ENCODE results near the gene MYH6. TPM values are rescaled to one million over a fixed set of nuclear protein-coding genes. Genes with fewer than 3 reads are reported as not detected.

The MYH6 gene
- total and polyA plus RNA-seq, 2 donors (not counting 1 experiment from before 2014, with no cell fraction given) = not detected

- Histone ChIP-seq H3K27ac (ENCODE audit: insufficient read depth, low read length) (no peak overlapping the region), H3K9ac (ENCODE audit: insufficient read depth, low read length) (no peak overlapping the region), H4K20me1 (ENCODE audit: control insufficient read depth, extremely low read depth, insufficient read depth, low read length) (no peaks in the 10 kb centered on the region), H3K4me1 (ENCODE audit: control insufficient read depth, extremely low read depth, insufficient read depth, low read length) (no peaks in the 10 kb centered on the region), H3K9me3 (ENCODE audit: control insufficient read depth, insufficient read depth, low read depth, low read length) (no peaks in the 10 kb centered on the region), H3K4me2 (ENCODE audit: extremely low read depth, insufficient read depth, low read length) (no peak overlapping the region), H3K27me3 (ENCODE audit: control insufficient read depth, insufficient read depth, low read length) (no peaks in the 10 kb centered on the region), H3K79me2 (ENCODE audit: control insufficient read depth, insufficient read depth, low read length) (no peaks in the 10 kb centered on the region), H2AFZ (ENCODE audit: low read length) (no peak overlapping the region), H3K4me3 (replicated peaks in 1 of 4; ENCODE audit: control extremely low read depth in 1 of 4, insufficient read depth in 1 of 4, low read depth in 3 of 4, low read length in 4 of 4) (no peak overlapping the region), H3K36me3 (ENCODE audit: control insufficient read depth, insufficient read depth, low read length) (no peaks in the 10 kb centered on the region)
- TF ChIP-seq EZH2 (IDR thresholded peaks at IDR 0.05; ENCODE audit: low read length, missing control alignments) (no peak), CTCF (conservative IDR thresholded peaks at IDR 0.05 in 1 of 2, IDR thresholded peaks at IDR 0.05 in 1 of 2; ENCODE audit: low read depth in 1 of 2, low read length in 2 of 2) (no peak)
- DNase-seq (ENCODE audit: low read depth in 2 of 2) = no peak
Observed at GRCh38 chr14:23385244-23385641, 22.8 kb downstream of the MYH6 start.

GRCh38 chr14:23384364-23385080, 23.6 kb downstream of the MYH6 start:
- Histone ChIP-seq H3K9me3 (ENCODE audit: control insufficient read depth, insufficient read depth, low read depth, low read length) (no peaks in the 10 kb centered on the region), H3K4me2 (ENCODE audit: extremely low read depth, insufficient read depth, low read length) (no peak overlapping the region), H3K4me1 (ENCODE audit: control insufficient read depth, extremely low read depth, insufficient read depth, low read length) (no peaks in the 10 kb centered on the region), H3K9ac (ENCODE audit: insufficient read depth, low read length) (no peak overlapping the region), H3K79me2 (ENCODE audit: control insufficient read depth, insufficient read depth, low read length) (no peaks in the 10 kb centered on the region), H3K36me3 (ENCODE audit: control insufficient read depth, insufficient read depth, low read length) (no peaks in the 10 kb centered on the region), H3K4me3 (replicated peaks in 1 of 4; ENCODE audit: control extremely low read depth in 1 of 4, insufficient read depth in 1 of 4, low read depth in 3 of 4, low read length in 4 of 4) (no peak overlapping the region), H4K20me1 (ENCODE audit: control insufficient read depth, extremely low read depth, insufficient read depth, low read length) (no peaks in the 10 kb centered on the region), H3K27me3 (ENCODE audit: control insufficient read depth, insufficient read depth, low read length) (no peaks in the 10 kb centered on the region), H3K27ac (ENCODE audit: insufficient read depth, low read length) (no peak overlapping the region), H2AFZ (ENCODE audit: low read length) (no peak overlapping the region)
- DNase-seq (ENCODE audit: low read depth in 2 of 2) = no peak
- no peak for TF ChIP-seq EZH2 (IDR thresholded peaks at IDR 0.05; ENCODE audit: low read length, missing control alignments)

- Histone ChIP-seq H3K4me1 (ENCODE audit: control insufficient read depth, extremely low read depth, insufficient read depth, low read length) (no peaks in the 10 kb centered on the region), H3K4me3 (replicated peaks in 1 of 4; ENCODE audit: control extremely low read depth in 1 of 4, insufficient read depth in 1 of 4, low read depth in 3 of 4, low read length in 4 of 4) (no peak overlapping the region), H3K9ac (ENCODE audit: insufficient read depth, low read length) (no peak overlapping the region), H3K79me2 (ENCODE audit: control insufficient read depth, insufficient read depth, low read length) (no peaks in the 10 kb centered on the region), H3K27ac (ENCODE audit: insufficient read depth, low read length) (no peak overlapping the region), H3K4me2 (ENCODE audit: extremely low read depth, insufficient read depth, low read length) (no peak overlapping the region), H3K27me3 (ENCODE audit: control insufficient read depth, insufficient read depth, low read length) (no peaks in the 10 kb centered on the region), H2AFZ (ENCODE audit: low read length) (no peak overlapping the region), H3K9me3 (ENCODE audit: control insufficient read depth, insufficient read depth, low read depth, low read length) (no peaks in the 10 kb centered on the region), H3K36me3 (ENCODE audit: control insufficient read depth, insufficient read depth, low read length) (no peaks in the 10 kb centered on the region), H4K20me1 (ENCODE audit: control insufficient read depth, extremely low read depth, insufficient read depth, low read length) (no peaks in the 10 kb centered on the region)
- no peak for TF ChIP-seq EZH2 (IDR thresholded peaks at IDR 0.05; ENCODE audit: low read length, missing control alignments)
- no peak for TF ChIP-seq CTCF (conservative IDR thresholded peaks at IDR 0.05 in 1 of 2, IDR thresholded peaks at IDR 0.05 in 1 of 2; ENCODE audit: low read depth in 1 of 2, low read length in 2 of 2)
- no peak for DNase-seq (ENCODE audit: low read depth in 2 of 2)
Observed at GRCh38 chr14:23382731-23383440, 25.2 kb downstream of the MYH6 start.
